Limb (tissue), 2 donors: ENCODE measurements around the gene CDKN2C.
"Not testable (repeated sequence)": the region's sequence is repeated elsewhere in the genome, so short reads cannot be mapped to it uniquely, and the experiment has no call there.

Source experiments
- DNase-seq, 2 donors: peaks; one replicate each; pipeline ENCODE4 v3.0.0-alpha.2; 2016; ENCODE audit errors: extremely low spot score in 2 of 2

CDKN2C gene

GRCh38 chr1:50969611-50970508 lies at the start of gene CDKN2C:
Gene CDKN2C (plus strand): TSS chr1:50970245. CDS start chr1:50970369, 124 bp downstream.
- peak; percentile 45 to 65 for DNase-seq

- no peak for DNase-seq
These were observed 49.6 kb upstream of the CDKN2C start for GRCh38 chr1:50920409-50920808.

GRCh38 chr1:50921029-50921428 lies 49.0 kb upstream of the CDKN2C start:
- no peak for DNase-seq

- no peak for DNase-seq
These were observed 46.5 kb upstream of the CDKN2C start for GRCh38 chr1:50923564-50923963.

- DNase-seq = peak in 1 of 2 donors; percentile 52
These were observed 40.6 kb upstream of the CDKN2C start for GRCh38 chr1:50929376-50929958.

- DNase-seq = no peak
These were observed 39.9 kb upstream of the CDKN2C start for GRCh38 chr1:50930193-50930592.

- no peak for DNase-seq
These were observed 38.9 kb upstream of the CDKN2C start for GRCh38 chr1:50930965-50931737.

- not testable (repeated sequence) for DNase-seq
These were observed 38.0 kb upstream of the CDKN2C start for GRCh38 chr1:50932043-50932442.

- DNase-seq = not testable (repeated sequence)
These were observed 36.3 kb upstream of the CDKN2C start for GRCh38 chr1:50933770-50934169.

- DNase-seq = no peak
These were observed 35.2 kb upstream of the CDKN2C start for GRCh38 chr1:50934838-50935237.

- DNase-seq = not testable (repeated sequence)
These were observed 34.8 kb upstream of the CDKN2C start for GRCh38 chr1:50935276-50935675.

- DNase-seq = no peak
These were observed 33.7 kb upstream of the CDKN2C start for GRCh38 chr1:50936321-50936720.

GRCh38 chr1:50940291-50940690 lies 29.8 kb upstream of the CDKN2C start:
- DNase-seq = no peak

GRCh38 chr1:50942334-50942733 lies 27.7 kb upstream of the CDKN2C start:
- no peak for DNase-seq

GRCh38 chr1:50949286-50949982 lies 20.6 kb upstream of the CDKN2C start:
- no peak for DNase-seq

- no peak for DNase-seq
These were observed 19.6 kb upstream of the CDKN2C start for GRCh38 chr1:50950396-50950795.

GRCh38 chr1:50952566-50952965 lies 17.5 kb upstream of the CDKN2C start:
- DNase-seq = not testable (repeated sequence)

- DNase-seq = no peak
These were observed 14.9 kb upstream of the CDKN2C start for GRCh38 chr1:50955116-50955515.

- no peak for DNase-seq
These were observed 10.6 kb upstream of the CDKN2C start for GRCh38 chr1:50959303-50959912.

- peak; percentile 93 to 98 for DNase-seq
These were observed 9.9 kb upstream of the CDKN2C start, which contains the start of gene FAF1 for GRCh38 chr1:50959913-50960844. Gene FAF1 (minus strand): TSS chr1:50960267. CDS start chr1:50959811, 456 bp downstream.
